Sigmoid colon (tissue), 7 donors: ENCODE results near the gene CARD8. TPM values are rescaled to one million over a fixed set of nuclear protein-coding genes. Genes with fewer than 3 reads are reported as not detected.

ENCODE experiments used
- DNase-seq: peaks from one replicate; pipeline ENCODE4 v3.0.0-alpha.2; 2019
- H3K27ac ChIP-seq, 4 donors: fragments of 200-600 bp; sonication (generic); one replicate each; pipeline ENCODE4 v1.5.1; 2016 to 2019; ENCODE audit warnings: mild to moderate bottlenecking in 1 of 4
- H3K27me3 ChIP-seq, 3 donors: fragments of 200-600 bp; sonication (generic); one replicate each; pipeline ENCODE4 v1.5.1; 2019; ENCODE audit warnings: mild to moderate bottlenecking in 1 of 3
- H3K36me3 ChIP-seq, 4 donors: fragments of 200-600 bp; sonication (generic); one replicate each; pipeline ENCODE4 v1.5.1; 2016 to 2019
- H3K4me1 ChIP-seq, 4 donors: fragments of 200-600 bp; sonication (generic); one replicate each; pipeline ENCODE4 v1.5.1; 2017 to 2019
- H3K4me3 ChIP-seq, 4 donors: fragments of 200-600 bp; sonication (generic); one replicate each; pipeline ENCODE4 v1.5.1; 2017 to 2019; ENCODE audit warnings: mild to moderate bottlenecking in 2 of 4, moderate library complexity in 1 of 4
- H3K9me3 ChIP-seq, 4 donors: fragments of 200-600 bp in 3 of 4; sonication (generic) in 3 of 4; one replicate each; pipeline versions ENCODE4 v1.5.1 to v1.6.1; 2013 to 2019
- EP300 ChIP-seq, 4 donors: sonication (generic); formaldehyde crosslinking; IDR thresholded peaks; one replicate each; pipeline ENCODE4 v1.6.1; 2017; ENCODE audit warnings: antibody characterized with exemption in 4 of 4
- POLR2A ChIP-seq, 2 donors: fragments of 450-650 bp; IDR thresholded peaks; one replicate each; pipeline ENCODE4 v1.6.1; 2016; ENCODE audit warnings: antibody characterized with exemption in 2 of 2, mild to moderate bottlenecking in 2 of 2, moderate library complexity in 2 of 2
- POLR2AphosphoS5 ChIP-seq, 4 donors: sonication (generic); formaldehyde crosslinking; IDR thresholded peaks; one replicate each; pipeline ENCODE4 v1.6.1; 2017; ENCODE audit warnings: antibody characterized with exemption in 4 of 4
- WGBS, 2 donors: extraction: QIAGEN DNeasy Blood & Tissue Kit; methylation state at CpG; one replicate each; pipeline ENCODE4 v1.1.7; 2013; 5-methylcytosine and 5-hydroxymethylcytosine counted together
- intact Hi-C: fragments of 100-400 bp; cut with DNase I; formaldehyde crosslinking; loops from one replicate; pipeline ENCODE4 v1.15.1; 2023
- polyA plus RNA-seq, 3 donors: library from polyadenylated mRNA; stranded (reverse); fragments of 200-250 nt; gene quantifications; one replicate each; pipeline ENCODE4 v1.2.3, GENCODE V29; 2013
- total RNA-seq, 4 donors: library from RNA; depleted of rRNA; stranded (reverse); fragments of >200 nt; gene quantifications; one replicate each; pipeline ENCODE4 v1.1.0, GENCODE V29; 2016
- TF ChIP-seq, protein P1 (sequence below), 4 experiments: fragments of 450-650 bp in 3 of 4; fragments of 200-600 bp in 1 of 4; IDR thresholded peaks; one replicate each; pipeline ENCODE4 v1.5.1; 2016 to 2019; ENCODE audit warnings: antibody characterized with exemption in 4 of 4, mild to moderate bottlenecking in 3 of 4, moderate library complexity in 2 of 4
- donor health status: healthy with polysubstance abuse.
- donor health status: Bipolar disorder and iron deficiency.
- donor health status: healthy.

CARD8 gene
- total and polyA plus RNA-seq, 7 donors, result 6.0 to 37.7 (median 22.3) TPM

DNA sequence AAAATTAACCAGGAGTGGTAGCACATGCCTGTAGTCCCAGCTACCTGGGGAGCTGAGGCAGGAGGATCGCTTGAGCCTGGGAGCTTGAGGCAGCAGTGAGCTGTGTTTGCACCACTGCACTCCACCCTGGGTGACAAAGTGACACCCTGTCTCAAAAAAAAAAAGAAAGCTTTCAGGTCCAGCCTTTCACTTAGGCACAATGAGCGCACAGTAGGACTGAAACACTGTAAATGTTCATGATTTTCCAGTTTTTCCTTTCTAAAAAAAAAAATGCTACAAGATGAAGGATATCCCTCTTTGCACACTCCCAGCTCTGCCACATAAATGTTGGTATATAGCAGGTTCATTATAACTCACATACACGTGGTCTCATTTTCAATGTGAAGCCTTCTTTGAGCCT is 32.0 kb upstream of the CARD8 start:
- H3K27ac ChIP-seq, result no peak overlapping the region
- H3K9me3 ChIP-seq, result no peaks in the 10 kb centered on the region
- 82 to 93% methylated on average over 3 of the region's 3 CpGs for WGBS, 2 donors
- no peak for DNase-seq
- no peaks in the 10 kb centered on the region for H3K36me3 ChIP-seq
- H3K27me3 ChIP-seq, result peaks cover 0 to 12% (median 7%) of the 10 kb centered on the region in 3 donors
- no peak for TF ChIP-seq POLR2AphosphoS5 (IDR thresholded peaks at IDR 0.05)
- TF ChIP-seq POLR2A (IDR thresholded peaks at IDR 0.05), result no peak
- TF ChIP-seq EP300 (IDR thresholded peaks at IDR 0.05), result no peak
- TF ChIP-seq, protein P1, sequence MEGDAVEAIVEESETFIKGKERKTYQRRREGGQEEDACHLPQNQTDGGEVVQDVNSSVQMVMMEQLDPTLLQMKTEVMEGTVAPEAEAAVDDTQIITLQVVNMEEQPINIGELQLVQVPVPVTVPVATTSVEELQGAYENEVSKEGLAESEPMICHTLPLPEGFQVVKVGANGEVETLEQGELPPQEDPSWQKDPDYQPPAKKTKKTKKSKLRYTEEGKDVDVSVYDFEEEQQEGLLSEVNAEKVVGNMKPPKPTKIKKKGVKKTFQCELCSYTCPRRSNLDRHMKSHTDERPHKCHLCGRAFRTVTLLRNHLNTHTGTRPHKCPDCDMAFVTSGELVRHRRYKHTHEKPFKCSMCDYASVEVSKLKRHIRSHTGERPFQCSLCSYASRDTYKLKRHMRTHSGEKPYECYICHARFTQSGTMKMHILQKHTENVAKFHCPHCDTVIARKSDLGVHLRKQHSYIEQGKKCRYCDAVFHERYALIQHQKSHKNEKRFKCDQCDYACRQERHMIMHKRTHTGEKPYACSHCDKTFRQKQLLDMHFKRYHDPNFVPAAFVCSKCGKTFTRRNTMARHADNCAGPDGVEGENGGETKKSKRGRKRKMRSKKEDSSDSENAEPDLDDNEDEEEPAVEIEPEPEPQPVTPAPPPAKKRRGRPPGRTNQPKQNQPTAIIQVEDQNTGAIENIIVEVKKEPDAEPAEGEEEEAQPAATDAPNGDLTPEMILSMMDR (IDR thresholded peaks at IDR 0.05), result no peak
- H3K4me3 ChIP-seq, result no peak overlapping the region
- intact Hi-C loops, result no loop called here
- peaks cover 0 to 16% (median 11%) of the 10 kb centered on the region in 4 donors for H3K4me1 ChIP-seq

DNA sequence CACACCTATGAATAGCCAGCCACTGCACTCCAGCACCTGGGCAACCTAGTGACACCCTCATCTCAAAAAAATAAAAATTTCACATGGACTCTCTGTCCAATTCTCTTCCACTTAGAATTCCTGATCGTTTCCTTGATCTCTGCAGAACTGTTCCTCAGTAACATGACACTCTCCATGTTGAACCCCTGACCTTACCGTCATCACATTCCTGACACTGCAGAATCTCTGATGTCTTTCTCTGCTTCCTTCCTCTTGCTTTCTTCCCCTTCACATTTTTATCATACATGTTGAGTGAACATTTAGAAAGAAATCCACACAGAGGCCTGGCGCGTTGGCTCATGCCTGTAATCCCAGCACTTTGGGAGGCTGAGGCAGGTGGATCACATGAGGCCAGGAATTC is 29.2 kb upstream of the CARD8 start:
- no peak overlapping the region for H3K27ac ChIP-seq
- WGBS, 2 donors, result 85 to 90% methylated on average over 4 of the region's 4 CpGs
- intact Hi-C loops, result no loop called here
- no peak for DNase-seq
- H3K4me3 ChIP-seq, result no peak overlapping the region
- no peaks in the 10 kb centered on the region for H3K9me3 ChIP-seq
- H3K36me3 ChIP-seq, result no peaks in the 10 kb centered on the region
- no peaks in the 10 kb centered on the region for H3K27me3 ChIP-seq
- H3K4me1 ChIP-seq, result no peaks in the 10 kb centered on the region
- TF ChIP-seq EP300 (IDR thresholded peaks at IDR 0.05), result no peak
- TF ChIP-seq POLR2AphosphoS5 (IDR thresholded peaks at IDR 0.05), result no peak
- TF ChIP-seq, protein P1 (IDR thresholded peaks at IDR 0.05), result no peak
- TF ChIP-seq POLR2A (IDR thresholded peaks at IDR 0.05), result no peak

DNA sequence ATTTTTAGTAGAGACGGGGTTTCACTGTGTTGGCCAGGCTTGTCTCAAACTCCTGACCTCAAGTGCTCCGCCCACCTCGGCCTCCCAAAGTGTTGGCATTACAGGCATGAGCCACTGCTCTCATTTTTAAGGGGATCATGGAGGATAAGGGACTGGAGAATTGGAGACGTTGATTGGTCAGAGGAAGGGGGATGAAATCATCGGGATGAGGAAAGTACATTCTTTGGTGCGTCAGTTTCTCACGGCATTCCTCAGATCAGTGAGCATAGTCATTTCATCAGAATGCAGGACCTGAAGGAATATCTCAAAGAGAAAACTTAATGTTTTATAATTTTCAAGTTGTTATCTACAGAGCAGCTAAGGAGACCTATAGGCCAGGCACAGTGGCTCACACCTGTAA is 28.2 kb upstream of the CARD8 start:
- TF ChIP-seq, protein P1 (IDR thresholded peaks at IDR 0.05), result no peak
- intact Hi-C loops, result no loop called here
- Histone ChIP-seq H3K9me3 (no peaks in the 10 kb centered on the region), H3K27me3 (no peaks in the 10 kb centered on the region), H3K4me3 (no peak overlapping the region), H3K27ac (no peak overlapping the region), H3K36me3 (no peaks in the 10 kb centered on the region), H3K4me1 (no peaks in the 10 kb centered on the region)
- DNase-seq, result no peak
- 96% methylated on average over 7 of the region's 7 CpGs for WGBS, 2 donors

DNA sequence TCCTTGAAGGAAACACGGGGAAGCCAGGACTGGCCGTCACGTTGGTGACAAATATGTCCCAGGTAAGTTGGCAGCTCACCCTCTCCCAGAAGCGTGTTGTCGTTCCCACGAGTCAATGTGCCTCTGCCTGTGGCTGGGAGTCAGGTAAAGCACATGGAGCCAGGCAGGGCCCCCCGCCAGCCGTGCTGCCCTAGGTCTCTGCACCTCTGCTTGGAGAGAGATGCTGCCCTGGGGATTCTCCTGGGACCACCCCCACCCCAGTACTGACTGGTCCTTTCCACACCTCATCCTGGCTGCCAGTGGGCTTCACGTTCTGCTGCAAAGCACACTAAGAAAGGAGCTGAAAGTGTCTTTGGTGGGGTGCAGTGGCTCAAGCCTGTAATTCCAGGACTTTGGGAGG is 24.0 kb upstream of the CARD8 start:
- 76 to 91% methylated on average over 9 of the region's 9 CpGs for WGBS, 2 donors
- DNase-seq, result no peak
- H3K4me1 ChIP-seq, result no peaks in the 10 kb centered on the region
- H3K27ac ChIP-seq, result no peak overlapping the region
- intact Hi-C loops, result no loop called here
- H3K36me3 ChIP-seq, result no peaks in the 10 kb centered on the region
- no peak overlapping the region for H3K4me3 ChIP-seq
- TF ChIP-seq POLR2A (IDR thresholded peaks at IDR 0.05) (no peak), POLR2AphosphoS5 (IDR thresholded peaks at IDR 0.05) (no peak)
- TF ChIP-seq, protein P1 (IDR thresholded peaks at IDR 0.05), result no peak
- no peaks in the 10 kb centered on the region for H3K9me3 ChIP-seq
- H3K27me3 ChIP-seq, result no peaks in the 10 kb centered on the region

DNA sequence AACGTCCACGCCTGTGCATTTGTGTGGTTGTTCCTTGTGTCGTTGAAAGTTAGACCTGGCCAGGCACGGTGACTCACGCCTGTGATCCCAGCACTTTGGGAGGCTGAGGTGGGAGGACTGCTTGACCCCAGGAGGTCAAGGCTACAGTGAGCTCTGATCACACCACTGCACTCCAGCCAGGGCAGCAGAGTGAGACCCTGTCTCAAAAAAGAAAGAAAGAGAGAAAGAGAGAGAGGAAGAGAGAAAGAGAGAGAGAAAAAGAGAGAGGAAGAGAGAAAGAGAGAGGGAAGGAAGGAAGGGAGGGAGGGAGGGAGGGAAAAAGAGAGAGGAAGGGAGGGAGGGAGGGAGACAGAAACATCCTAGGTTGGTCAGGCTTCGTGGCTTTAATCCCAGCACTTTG is 19.2 kb upstream of the CARD8 start:
- no peaks in the 10 kb centered on the region for H3K9me3 ChIP-seq
- H3K36me3 ChIP-seq, result no peaks in the 10 kb centered on the region
- no peak overlapping the region for H3K27ac ChIP-seq
- DNase-seq, result no peak
- intact Hi-C loops, result no loop called here
- WGBS, 2 donors, result 78 to 82% methylated on average over 6 of the region's 6 CpGs
- H3K27me3 ChIP-seq, result peaks cover 0 to 24% (median 16%) of the 10 kb centered on the region in 3 donors
- H3K4me1 ChIP-seq, result peaks cover 0 to 15% (median 14%) of the 10 kb centered on the region in 4 donors
- no peak overlapping the region for H3K4me3 ChIP-seq
- TF ChIP-seq POLR2A (IDR thresholded peaks at IDR 0.05), result no peak
- no peak for TF ChIP-seq EP300 (IDR thresholded peaks at IDR 0.05)
- TF ChIP-seq POLR2AphosphoS5 (IDR thresholded peaks at IDR 0.05), result no peak
- TF ChIP-seq, protein P1 (IDR thresholded peaks at IDR 0.05), result no peak
